ENCODE measurements around the gene HEMGN. TPM values are rescaled to one million over a fixed set of nuclear protein-coding genes. Genes with fewer than 3 reads are reported as not detected.
"Not testable (repeated sequence)": the region's sequence is repeated elsewhere in the genome, so short reads cannot be mapped to it uniquely, and the experiment has no call there.

The HEMGN gene, protein sequence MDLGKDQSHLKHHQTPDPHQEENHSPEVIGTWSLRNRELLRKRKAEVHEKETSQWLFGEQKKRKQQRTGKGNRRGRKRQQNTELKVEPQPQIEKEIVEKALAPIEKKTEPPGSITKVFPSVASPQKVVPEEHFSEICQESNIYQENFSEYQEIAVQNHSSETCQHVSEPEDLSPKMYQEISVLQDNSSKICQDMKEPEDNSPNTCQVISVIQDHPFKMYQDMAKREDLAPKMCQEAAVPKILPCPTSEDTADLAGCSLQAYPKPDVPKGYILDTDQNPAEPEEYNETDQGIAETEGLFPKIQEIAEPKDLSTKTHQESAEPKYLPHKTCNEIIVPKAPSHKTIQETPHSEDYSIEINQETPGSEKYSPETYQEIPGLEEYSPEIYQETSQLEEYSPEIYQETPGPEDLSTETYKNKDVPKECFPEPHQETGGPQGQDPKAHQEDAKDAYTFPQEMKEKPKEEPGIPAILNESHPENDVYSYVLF
- total RNA-seq: not detected in 2 replicates

DNA sequence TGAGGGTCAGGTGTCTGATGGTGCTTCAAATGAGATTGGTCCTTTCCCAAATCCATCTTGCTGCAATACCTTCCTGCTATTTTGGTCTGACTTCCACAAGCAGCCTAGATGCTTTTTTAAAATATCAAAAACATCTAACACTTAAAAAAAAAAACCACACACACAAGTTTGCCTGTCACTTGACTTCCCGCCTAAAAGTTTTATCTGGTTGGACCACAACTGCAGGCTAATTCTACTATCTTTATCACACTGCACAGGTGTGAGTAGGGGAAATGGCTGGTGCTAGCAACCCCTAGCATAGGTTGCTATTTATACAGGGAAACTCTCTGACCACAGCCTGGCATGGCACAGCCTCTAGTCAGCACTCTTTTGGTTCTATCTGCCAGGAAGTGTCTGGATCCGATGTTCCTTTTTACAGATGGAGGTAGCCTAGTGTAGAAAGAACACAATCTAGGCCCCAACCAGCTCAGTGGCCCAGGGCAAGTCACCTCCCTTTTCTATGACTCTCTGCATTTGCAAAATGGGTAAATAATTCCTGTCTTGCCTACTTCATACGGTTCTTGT, at the start of gene HEMGN:
Gene HEMGN, minus strand, starts transcription at position 92 of the 564 bp plus-strand sequence. Its CDS starts 36 bp downstream, at position 56.
- DNase-seq (ENCODE audit: low read depth in 2 of 2): no peak

DNA sequence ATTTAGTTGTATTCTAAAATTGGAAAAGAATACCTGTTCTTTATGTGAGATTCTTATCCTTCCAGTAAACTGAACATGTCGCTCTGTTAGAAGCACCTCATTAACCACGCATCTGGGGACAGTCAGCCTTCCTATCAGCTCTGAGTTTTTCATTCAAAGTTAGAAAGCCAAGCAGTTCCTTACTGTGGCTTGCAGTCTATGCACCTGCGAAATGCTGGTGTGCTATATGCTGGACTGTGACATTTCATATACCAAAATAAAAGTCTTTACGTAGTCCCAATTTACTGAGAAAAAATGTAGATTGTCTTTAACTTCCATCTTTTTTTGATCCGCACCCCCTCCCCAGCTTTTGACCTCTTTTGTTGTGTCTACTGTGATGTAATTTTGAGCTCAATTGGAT, 49.5 kb upstream of the HEMGN start:
- DNase-seq (ENCODE audit: low read depth in 2 of 2): no peak

- DNase-seq (ENCODE audit: low read depth in 2 of 2): peak in 1 of 2 donors; percentile 37
Measured at GRCh38 chr9:97985058-97985861, 47.3 kb upstream of the HEMGN start.

DNA sequence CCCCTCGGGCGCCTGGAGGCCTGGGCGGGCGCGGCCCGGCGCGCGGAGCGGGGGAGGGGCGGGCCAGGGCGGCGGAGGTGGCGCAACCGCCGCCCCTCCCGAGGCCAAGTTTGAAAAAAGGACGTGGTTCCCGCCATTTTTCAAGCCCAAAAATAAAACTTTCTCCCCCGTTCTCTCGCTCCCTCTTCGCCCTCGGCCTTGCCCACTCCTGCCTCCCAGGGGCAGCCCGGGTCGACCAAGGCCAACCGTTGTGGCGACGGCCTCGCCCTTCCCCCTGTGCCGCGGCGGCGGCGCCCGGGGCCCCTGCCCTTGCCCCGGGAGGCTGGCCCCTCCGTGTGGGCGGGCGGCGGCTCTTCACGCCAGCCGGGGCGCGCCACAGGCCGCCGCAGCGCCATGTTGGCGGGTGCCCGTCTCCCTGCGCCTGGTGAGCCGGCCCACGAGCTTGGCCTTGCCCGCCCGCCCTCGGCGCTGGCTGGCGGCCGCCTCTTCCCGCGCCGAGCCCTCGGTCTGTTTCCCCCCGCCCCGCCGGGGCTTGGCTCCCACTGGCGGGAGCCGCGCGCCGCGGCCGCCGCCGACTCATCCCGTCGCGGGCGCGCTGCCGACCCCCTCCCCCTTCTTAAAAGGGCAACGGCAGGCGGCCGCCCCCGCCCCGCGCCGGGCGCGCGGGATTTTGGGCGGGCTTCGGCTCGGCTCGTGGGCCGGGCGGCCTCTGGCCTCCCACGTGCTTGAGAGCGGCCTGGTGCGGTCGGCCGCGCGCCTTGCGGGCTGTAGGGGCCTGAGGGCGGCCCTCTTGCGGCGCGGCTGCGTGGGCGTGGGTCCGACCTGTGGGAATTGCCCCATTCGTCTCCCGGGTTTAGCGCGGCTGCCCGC, 46.5 kb upstream of the HEMGN start:
- peak; percentile 81 to 86 for DNase-seq (ENCODE audit: low read depth in 2 of 2)

- DNase-seq (ENCODE audit: low read depth in 2 of 2): peak; percentile 55 to 64
Measured at GRCh38 chr9:97983589-97984187, 45.7 kb upstream of the HEMGN start.

DNA sequence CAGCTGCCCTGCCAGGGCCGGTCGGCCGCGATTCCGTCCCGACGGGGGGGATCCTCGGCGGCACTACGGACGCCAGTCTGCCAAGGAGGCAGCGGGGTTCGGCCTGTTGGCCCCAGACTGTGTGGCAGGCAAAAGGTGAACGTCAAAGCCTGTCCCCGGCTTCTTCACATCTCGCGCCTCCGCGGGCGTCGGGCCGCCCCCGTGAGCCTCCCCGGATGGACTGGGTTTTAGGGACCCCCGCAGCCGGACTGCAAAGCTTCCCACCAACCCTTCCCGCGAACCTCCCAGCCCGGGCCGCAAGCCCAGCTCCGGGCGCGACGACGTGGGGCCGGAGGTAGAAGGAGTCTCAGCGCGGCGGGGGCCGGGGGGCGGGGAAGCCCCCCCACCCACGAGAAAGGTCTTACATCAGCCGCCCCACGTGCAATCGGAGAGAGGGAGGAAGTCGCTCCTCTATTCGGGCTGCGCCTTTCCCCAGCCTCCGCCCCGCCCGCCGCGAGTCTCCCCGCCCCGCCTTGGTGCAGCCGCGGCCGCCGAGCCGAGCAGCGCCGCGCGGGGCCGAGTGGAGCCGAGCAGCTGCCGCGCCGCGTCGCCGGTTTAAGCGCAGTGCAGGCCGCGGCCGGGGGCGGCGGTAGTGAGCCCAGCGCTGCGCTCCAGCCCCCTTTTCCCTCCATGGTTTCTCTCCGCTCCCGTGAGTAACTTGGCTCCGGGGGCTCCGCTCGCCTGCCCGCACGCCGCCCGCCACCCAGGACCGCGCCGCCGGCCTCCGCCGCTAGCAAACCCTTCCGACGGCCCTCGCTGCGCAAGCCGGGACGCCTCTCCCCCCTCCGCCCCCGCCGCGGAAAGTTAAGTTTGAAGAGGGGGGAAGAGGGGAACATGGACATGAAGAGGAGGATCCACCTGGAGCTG, 45.0 kb upstream of the HEMGN start, which contains the start of gene ANP32B:
Gene ANP32B, plus strand, starts transcription at position 659 of the 906 bp plus-strand sequence. Its CDS starts 215 bp downstream, at position 874.
- peak; percentile 90 to 91 for DNase-seq (ENCODE audit: low read depth in 2 of 2)

GRCh38 chr9:97981846-97982682, 44.1 kb upstream of the HEMGN start:
- no peak for DNase-seq (ENCODE audit: low read depth in 2 of 2)

DNA sequence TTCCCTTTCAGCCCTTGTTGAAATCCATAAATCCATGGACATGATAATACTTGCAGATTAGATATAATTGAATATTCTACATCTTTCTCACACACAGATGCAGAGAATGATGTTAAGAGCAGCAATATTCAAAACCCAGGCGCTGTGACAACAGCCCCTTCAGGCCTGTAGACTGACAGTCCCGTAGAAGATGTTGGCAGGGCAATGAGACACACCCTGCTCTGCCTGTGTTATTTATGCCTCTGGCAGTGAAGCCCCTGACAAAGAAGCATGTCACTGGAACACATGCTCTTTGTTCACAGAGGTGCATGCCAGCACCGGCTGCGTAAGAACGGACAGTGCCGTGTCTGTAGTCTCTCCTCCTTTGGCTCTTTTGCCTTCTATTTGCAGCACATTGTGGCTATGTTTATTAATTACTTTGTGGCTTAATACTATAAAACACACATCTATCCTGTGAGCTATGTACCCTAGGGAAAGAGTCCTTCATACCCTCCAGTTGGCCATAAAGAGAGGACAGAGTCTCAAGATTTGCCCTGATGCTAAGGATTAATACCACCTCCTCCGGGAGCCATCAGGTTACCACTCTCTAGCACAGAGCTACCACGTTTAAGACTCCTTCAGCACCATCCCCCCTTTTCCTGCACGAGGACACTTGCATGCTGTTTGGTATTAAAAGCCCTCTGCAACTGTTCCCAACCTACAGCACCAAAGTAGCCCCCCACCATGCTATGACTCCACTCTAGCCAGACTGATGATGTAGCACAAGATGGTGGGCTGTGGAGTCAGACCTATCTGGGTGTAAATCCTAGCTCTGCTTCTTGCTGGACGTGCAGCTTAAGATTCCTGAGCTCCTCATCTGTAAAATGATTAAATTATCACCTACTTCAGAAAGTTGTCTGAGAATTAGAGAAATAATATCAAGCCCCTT, 43.2 kb upstream of the HEMGN start:
- DNase-seq (ENCODE audit: low read depth in 2 of 2): no peak

DNA sequence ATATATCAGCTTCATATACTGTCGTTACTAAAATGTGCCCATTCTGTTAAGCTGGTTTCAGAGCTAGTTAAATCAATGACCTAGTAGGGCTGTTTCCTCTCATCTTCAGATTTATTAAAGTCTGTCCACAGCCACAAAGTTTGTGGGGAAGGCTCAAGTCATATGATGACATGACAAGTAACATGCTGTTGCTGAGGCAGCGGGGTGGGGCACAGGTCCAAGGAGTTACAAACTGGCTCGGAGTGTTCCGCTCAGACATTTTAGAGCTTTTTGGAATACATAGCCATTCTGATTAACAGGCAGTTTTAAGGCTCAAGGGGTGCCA, 42.5 kb upstream of the HEMGN start:
- DNase-seq (ENCODE audit: low read depth in 2 of 2): no peak

- no peak for DNase-seq (ENCODE audit: low read depth in 2 of 2)
Measured at GRCh38 chr9:97979788-97980478, 42.0 kb upstream of the HEMGN start.

DNA sequence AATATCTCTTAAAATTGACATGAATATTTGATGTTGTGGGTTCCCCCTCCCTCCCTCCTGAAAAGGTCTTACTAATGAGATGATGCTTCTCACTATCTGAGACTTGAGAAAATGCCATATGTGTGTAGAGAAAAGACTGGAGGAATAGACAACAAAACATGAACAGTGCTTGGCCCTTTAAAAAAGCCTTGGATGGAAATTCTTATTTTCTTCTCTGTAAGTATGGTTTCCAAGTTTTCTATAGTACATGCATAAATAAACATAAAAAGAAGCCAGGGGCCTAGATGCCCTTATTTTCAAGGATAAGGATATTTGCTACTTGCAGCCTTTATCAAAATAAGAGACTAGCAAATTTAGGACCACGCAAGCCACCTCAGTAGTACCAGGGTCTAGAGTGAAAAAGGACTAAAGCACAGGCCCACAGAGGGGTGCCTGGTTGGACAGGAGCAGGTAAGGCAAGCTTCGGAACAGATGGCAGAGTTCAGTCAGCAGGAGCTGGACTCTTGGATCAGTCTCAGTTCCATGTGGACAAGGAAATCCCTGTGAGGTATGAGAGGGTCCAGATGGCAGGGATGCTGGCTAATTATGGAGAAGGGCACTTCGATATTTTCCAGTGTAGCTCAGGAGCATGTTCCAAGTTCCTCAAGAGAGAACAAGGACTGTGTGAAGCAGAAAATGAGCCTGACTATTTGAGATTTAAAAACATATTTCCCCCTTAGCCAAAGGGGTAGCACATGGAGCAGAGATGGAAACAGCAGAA, 40.6 kb upstream of the HEMGN start:
- no peak for DNase-seq (ENCODE audit: low read depth in 2 of 2)

GRCh38 chr9:97976633-97977032, 38.7 kb upstream of the HEMGN start:
- not testable (repeated sequence) for DNase-seq (ENCODE audit: low read depth in 2 of 2)

DNA sequence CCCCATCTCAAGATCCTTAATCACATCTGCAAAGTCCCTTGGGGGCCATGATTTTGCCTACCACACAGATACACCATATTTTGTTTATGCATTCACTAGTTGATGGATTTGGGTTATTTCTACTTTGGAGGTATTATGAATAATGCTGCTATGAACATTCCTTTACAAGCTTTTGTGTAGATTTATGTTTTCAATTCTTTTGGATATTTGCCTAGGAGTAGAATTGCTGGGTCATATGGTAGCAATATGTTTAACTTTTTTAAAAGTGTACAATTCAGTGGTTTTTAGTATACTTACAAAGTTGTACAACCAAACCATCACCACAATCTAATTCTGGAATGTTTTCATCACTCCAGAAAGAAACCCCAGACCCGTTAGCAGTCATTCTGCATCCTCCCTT, 37.4 kb upstream of the HEMGN start:
- DNase-seq (ENCODE audit: low read depth in 2 of 2): no peak

DNA sequence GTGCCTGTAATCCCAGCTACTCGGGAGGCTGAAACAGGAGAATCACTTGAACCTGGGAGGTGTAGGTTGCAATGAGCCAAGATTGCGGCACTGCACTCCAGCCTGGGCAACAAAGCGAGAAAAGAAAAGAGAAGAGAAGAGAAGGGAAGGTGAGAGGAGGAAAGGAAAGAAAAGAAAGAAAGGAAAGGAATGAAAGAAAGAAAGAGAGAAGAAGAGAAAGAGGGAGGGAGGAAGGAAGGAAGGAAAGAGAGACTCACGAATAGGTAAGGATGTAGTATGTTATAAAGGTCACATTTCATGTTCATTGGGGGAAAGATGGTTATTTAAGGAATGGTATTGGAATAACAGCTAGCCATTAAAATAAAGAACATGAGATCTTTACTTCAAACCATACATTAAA, 34.8 kb upstream of the HEMGN start:
- DNase-seq (ENCODE audit: low read depth in 2 of 2): no peak

GRCh38 chr9:97970165-97970564, 32.2 kb upstream of the HEMGN start:
- DNase-seq (ENCODE audit: low read depth in 2 of 2): no peak

DNA sequence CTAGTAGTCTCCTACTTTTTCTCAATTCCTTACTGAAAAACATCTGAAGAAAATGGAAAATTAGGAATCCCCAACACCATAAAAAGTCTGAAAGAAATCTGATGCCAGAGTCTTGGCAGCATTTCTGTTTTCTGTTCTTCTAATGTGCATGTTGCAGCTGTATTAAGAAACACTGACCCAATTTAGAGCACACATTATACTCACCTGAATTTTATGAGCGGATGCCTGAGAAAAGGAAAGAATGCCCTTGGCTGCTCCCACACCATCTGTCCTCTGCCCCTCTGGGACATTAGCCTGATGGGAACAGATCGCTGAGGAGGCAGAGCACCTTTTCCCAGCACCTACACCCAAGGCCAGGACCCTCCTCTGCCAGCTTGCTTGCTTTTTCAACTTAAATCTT, 31.0 kb upstream of the HEMGN start:
- DNase-seq (ENCODE audit: low read depth in 2 of 2): no peak

Data from lung microvascular endothelial cell (primary cell).